A375 (cell line): ENCODE results near the gene EPHA6. TPM values are rescaled to one million over a fixed set of nuclear protein-coding genes. Genes with fewer than 3 reads are reported as not detected.

Experiments used
- total RNA-seq: library from RNA; depleted of rRNA; stranded (reverse); fragments of >200 nt; shearing (Covaris generic); gene quantifications from 2 replicates; pipeline ENCODE4 v1.2.3, GENCODE V29; 2014; rRNA removed

Gene EPHA6
- total RNA-seq, result 1.3 and 1.8 TPM in 2 replicates

GRCh38 chr3:96813820-96814650 lies at the start of gene EPHA6:
TSS of gene EPHA6 (plus strand) at chr3:96814594.

GRCh38 chr3:97764407-97765238 lies 950.2 kb downstream of the EPHA6 start, which contains the start of gene ARL6:
TSS of gene ARL6 (plus strand) at chr3:97764758. CDS start at chr3:97768108, 3,350 bp downstream.

